Measurements from ENCODE around the gene KRTAP19-8. TPM values are rescaled to one million over a fixed set of nuclear protein-coding genes. Genes with fewer than 3 reads are reported as not detected.

Gene KRTAP19-8
- total and polyA plus RNA-seq, 2 donors (not counting 1 experiment from before 2014, with no cell fraction given) = not detected

DNA sequence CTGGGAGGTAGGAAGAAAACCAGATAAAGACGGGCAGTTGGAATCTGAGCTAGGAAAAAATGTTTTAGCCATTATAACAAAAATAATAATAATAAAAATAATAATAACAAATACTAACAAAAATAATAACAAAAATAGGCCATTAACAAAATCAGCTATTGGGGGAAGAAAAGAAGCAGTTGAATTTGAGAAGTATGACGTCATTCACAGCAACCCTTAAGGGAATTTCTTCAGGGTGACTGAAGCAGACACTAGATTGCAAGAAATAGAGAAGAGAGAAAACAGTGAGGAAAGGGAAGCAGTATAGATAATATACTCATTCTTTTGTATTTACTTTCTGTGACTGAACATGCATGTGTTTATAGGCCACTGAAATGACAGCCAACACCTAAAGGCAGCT is 20.0 kb downstream of the KRTAP19-8 start:
- Histone ChIP-seq H3K9ac (ENCODE audit: low read length) (no peak overlapping the region), H3K4me3 (ENCODE audit: control extremely low read depth in 1 of 5, extremely low read depth in 1 of 5, insufficient read depth in 1 of 5, low read depth in 2 of 5, low read length in 4 of 5) (no peak overlapping the region), H3K36me3 (replicated peaks in 1 of 2; ENCODE audit: control extremely low read depth in 1 of 2, control insufficient read depth in 1 of 2, extremely low read depth in 1 of 2, insufficient read depth in 2 of 2, low read length in 1 of 2) (no peaks in the 10 kb centered on the region), H3K4me2 (replicated peaks; ENCODE audit: low read depth, low read length, poor library complexity, severe bottlenecking) (no peak overlapping the region), H3K27ac (ENCODE audit: low read length in 2 of 2) (no peak overlapping the region), H2AFZ (ENCODE audit: insufficient read depth, low read depth, low read length, poor library complexity, severe bottlenecking) (no peak overlapping the region), H4K20me1 (ENCODE audit: control insufficient read depth, insufficient read depth, low read length, poor library complexity, severe bottlenecking) (no peaks in the 10 kb centered on the region), H3K4me1 (ENCODE audit: control insufficient read depth in 2 of 2, insufficient read depth in 2 of 2, low read length in 2 of 2) (no peaks in the 10 kb centered on the region), H3K27me3 (replicated peaks in 1 of 4; ENCODE audit: control extremely low read depth in 1 of 4, control insufficient read depth in 3 of 4, insufficient read depth in 4 of 4, low read length in 3 of 4) (no peaks in the 10 kb centered on the region), H3K79me2 (ENCODE audit: control insufficient read depth, insufficient read depth, low read length) (no peaks in the 10 kb centered on the region), H3K9me3 (ENCODE audit: control extremely low read depth in 1 of 3, control insufficient read depth in 2 of 3, insufficient read depth in 1 of 3, low read length in 2 of 3) (no peaks in the 10 kb centered on the region)
- TF ChIP-seq, protein P1, sequence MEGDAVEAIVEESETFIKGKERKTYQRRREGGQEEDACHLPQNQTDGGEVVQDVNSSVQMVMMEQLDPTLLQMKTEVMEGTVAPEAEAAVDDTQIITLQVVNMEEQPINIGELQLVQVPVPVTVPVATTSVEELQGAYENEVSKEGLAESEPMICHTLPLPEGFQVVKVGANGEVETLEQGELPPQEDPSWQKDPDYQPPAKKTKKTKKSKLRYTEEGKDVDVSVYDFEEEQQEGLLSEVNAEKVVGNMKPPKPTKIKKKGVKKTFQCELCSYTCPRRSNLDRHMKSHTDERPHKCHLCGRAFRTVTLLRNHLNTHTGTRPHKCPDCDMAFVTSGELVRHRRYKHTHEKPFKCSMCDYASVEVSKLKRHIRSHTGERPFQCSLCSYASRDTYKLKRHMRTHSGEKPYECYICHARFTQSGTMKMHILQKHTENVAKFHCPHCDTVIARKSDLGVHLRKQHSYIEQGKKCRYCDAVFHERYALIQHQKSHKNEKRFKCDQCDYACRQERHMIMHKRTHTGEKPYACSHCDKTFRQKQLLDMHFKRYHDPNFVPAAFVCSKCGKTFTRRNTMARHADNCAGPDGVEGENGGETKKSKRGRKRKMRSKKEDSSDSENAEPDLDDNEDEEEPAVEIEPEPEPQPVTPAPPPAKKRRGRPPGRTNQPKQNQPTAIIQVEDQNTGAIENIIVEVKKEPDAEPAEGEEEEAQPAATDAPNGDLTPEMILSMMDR (IDR thresholded peaks at IDR 0.05) = no peak
- TF ChIP-seq EZH2 (IDR thresholded peaks at IDR 0.05; ENCODE audit: borderline replicate concordance, insufficient read depth, low read depth, low read length, poor library complexity, severe bottlenecking) = no peak
- intact Hi-C loops (cut with micrococcal nuclease) = no loop called here
- WGBS (ENCODE audit: insufficient coverage) = no CpG with 5 or more reads among the region's 2 CpGs
- no peak for DNase-seq
- Mint-ChIP-seq H3K27me3 (peaks cover 1% of the 10 kb centered on the region), H3K4me1 (no peaks in the 10 kb centered on the region), H3K9me3 (ENCODE audit: insufficient read depth) (no peaks in the 10 kb centered on the region), H3K4me3 (no peak overlapping the region), H3K27ac (no peak overlapping the region)
- ChIA-PET CTCF (no interaction called here), POLR2A (no interaction called here)
- no peak for ATAC-seq (ENCODE audit: low read depth)

- TF ChIP-seq EZH2 (IDR thresholded peaks at IDR 0.05; ENCODE audit: borderline replicate concordance, insufficient read depth, low read depth, low read length, poor library complexity, severe bottlenecking) = no peak
- TF ChIP-seq, protein P1 (IDR thresholded peaks at IDR 0.05) = no peak
- Histone ChIP-seq H4K20me1 (ENCODE audit: control insufficient read depth, insufficient read depth, low read length, poor library complexity, severe bottlenecking) (no peaks in the 10 kb centered on the region), H3K4me1 (ENCODE audit: control insufficient read depth in 2 of 2, insufficient read depth in 2 of 2, low read length in 2 of 2) (no peaks in the 10 kb centered on the region), H3K36me3 (replicated peaks in 1 of 2; ENCODE audit: control extremely low read depth in 1 of 2, control insufficient read depth in 1 of 2, extremely low read depth in 1 of 2, insufficient read depth in 2 of 2, low read length in 1 of 2) (no peaks in the 10 kb centered on the region), H3K27ac (ENCODE audit: low read length in 2 of 2) (no peak overlapping the region), H3K4me3 (ENCODE audit: control extremely low read depth in 1 of 5, extremely low read depth in 1 of 5, insufficient read depth in 1 of 5, low read depth in 2 of 5, low read length in 4 of 5) (no peak overlapping the region), H3K79me2 (ENCODE audit: control insufficient read depth, insufficient read depth, low read length) (no peaks in the 10 kb centered on the region), H2AFZ (ENCODE audit: insufficient read depth, low read depth, low read length, poor library complexity, severe bottlenecking) (no peak overlapping the region), H3K9me3 (ENCODE audit: control extremely low read depth in 1 of 3, control insufficient read depth in 2 of 3, insufficient read depth in 1 of 3, low read length in 2 of 3) (no peaks in the 10 kb centered on the region), H3K27me3 (replicated peaks in 1 of 4; ENCODE audit: control extremely low read depth in 1 of 4, control insufficient read depth in 3 of 4, insufficient read depth in 4 of 4, low read length in 3 of 4) (no peaks in the 10 kb centered on the region), H3K9ac (ENCODE audit: low read length) (no peak overlapping the region), H3K4me2 (replicated peaks; ENCODE audit: low read depth, low read length, poor library complexity, severe bottlenecking) (no peak overlapping the region)
- Mint-ChIP-seq H3K4me3 (no peak overlapping the region), H3K4me1 (no peaks in the 10 kb centered on the region), H3K27ac (no peak overlapping the region), H3K9me3 (ENCODE audit: insufficient read depth) (no peaks in the 10 kb centered on the region), H3K27me3 (no peaks in the 10 kb centered on the region)
- 86% methylated on average over 1 of the region's 2 CpGs for WGBS (ENCODE audit: insufficient coverage)
- POLR2A ChIA-PET = no interaction called here
- intact Hi-C loops (cut with micrococcal nuclease) = no loop called here
- CTCF ChIA-PET = no interaction called here
- ATAC-seq (ENCODE audit: low read depth) (no peak), DNase-seq (no peak)
Measured at GRCh38 chr21:31014891-31015290, 23.4 kb downstream of the KRTAP19-8 start.

Data from B cell (primary cell).